Activated naive CD4-positive, alpha-beta T cell (primary cell): Measurements from ENCODE around the gene TTC28.
"Not testable (repeated sequence)": the region's sequence is repeated elsewhere in the genome, so short reads cannot be mapped to it uniquely, and the experiment has no call there.

Source experiments
- DNase-seq, 4 experiments: peaks; one replicate each; lab custom pipeline; 2025; lab: John Stamatoyannopoulos, UW

Gene TTC28

DNA sequence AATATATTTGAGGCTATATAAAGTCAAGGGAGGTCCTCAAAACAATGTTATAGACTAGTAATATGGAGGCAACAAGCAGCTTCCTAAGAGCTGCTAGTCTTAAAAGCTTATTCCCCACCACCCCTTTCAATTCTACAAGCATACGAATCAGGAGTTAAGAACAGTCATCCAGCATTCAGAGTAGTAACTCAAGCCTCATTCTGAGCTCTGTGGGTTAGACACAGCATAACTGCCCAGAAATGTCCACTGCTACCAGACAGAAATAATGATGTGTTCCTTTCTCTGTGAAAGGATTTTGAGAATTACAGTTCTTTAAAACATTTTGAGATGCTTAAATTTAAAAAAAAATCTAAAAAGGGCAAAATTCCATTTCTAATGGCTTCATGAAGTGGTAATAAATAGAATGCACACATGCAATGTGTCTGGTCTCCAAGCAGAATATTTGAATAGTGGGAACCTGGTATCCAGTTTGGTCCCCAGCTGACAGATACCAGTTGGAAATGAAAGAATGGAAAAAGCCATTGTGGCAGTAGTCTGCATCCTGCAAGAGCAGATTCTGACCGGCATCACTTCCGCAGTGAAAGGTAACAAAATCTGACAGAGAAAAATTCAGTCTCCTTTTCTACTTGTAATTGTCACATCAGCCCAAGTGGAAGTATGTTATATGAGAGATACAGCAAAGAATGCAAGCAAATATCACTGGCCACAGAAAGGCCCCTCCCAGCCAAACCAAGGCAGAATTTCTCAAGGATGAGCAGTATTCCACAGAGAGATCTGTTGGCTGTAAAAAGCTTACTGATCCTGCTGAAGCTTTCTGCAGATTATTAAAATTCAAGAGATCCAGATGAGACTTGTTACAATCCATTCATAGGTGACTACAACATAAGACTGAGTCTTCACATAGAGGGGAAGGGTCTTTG, 449.8 kb downstream of the TTC28 start:
- no peak for DNase-seq

DNA sequence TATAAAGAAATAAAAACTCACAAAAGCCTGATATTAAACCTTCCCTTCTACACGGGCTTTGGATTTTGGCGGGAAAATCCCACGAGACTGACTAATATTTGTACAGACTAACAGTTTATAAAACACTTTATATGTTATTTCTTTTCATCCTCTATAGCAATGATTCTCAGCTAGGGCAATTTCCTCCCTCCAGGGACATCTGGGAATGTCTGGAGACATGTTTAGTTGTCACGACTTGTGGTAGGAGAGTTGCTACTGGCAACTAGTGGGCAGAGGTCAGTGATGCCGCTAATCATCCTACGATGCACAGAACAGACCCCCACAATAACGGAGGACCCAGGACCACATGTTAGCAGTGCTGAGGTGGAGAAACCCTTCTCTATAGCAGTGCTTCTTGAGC, 455.8 kb downstream of the TTC28 start:
- DNase-seq: no peak

DNA sequence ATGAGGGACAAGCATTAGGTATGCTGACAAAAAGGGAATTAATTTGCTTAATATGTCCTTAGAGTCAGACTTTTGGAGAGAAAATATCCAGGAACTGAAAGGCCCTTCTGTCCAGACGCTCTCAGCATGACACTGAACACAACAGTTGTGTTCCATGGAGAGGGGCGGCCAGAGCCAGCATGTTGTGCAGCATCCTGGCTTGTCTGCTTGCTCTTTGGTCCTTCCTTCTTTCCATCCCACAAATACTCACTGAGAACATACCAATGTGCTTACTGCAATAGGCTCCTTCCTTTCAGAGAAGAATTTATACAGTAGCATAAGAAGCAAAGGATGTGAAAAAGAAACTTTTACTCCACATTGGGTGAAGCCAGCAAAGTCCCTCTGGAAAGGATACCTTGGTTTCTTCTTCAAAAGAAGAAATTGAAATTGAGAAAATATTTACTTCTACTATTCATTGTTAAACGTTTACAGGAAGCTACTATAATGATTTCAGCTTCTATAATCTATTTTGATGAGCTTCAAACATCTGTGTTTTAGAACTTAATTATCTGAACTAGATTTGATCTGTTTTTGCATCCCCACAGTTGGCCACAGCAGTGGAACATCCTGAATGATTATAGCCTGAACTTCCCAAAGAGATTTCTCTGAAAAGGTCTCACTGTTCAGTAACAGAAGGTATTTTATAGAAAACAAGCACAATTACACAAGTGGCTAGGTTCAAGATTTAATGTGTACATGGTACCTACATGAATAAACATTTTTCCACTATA, 456.5 kb downstream of the TTC28 start:
- no peak for DNase-seq

DNA sequence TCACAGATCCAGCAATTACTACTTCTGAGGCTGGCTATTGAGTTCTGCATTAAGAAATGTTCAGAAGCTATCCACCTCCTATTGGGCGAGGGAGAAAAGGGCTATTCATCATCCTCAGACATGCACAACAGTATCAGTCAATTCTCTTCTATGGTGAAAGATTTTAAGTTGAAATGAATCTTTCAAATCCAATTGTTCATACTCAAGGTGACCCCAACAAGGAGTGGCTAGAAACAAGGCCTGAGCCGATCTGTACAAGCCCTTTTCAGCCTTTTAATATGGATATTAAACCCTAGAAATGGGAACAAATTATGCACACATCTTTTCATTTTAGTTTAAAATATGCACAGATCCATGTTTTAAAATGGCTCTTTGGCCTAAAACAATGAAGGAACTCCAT, 457.1 kb downstream of the TTC28 start:
- no peak for DNase-seq

DNA sequence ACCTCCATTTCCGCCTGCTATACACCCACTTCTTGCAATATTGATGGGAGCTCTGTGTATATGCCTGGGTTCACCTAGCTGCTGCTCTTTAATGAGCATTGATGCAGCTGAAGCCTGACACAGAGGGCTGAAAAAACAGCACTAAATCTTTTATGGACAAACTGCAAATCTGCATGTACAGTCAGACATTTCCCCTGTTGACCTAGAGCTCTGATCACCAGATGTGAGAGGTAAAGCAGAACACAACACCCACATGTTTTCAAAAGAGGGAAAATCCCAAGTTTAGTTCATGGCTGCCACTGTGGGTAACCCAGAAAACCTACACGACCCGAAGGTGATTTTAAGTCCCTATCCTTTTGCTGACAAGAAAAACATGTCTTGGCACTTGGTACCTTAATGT, 457.6 kb downstream of the TTC28 start:
- DNase-seq: no peak

DNA sequence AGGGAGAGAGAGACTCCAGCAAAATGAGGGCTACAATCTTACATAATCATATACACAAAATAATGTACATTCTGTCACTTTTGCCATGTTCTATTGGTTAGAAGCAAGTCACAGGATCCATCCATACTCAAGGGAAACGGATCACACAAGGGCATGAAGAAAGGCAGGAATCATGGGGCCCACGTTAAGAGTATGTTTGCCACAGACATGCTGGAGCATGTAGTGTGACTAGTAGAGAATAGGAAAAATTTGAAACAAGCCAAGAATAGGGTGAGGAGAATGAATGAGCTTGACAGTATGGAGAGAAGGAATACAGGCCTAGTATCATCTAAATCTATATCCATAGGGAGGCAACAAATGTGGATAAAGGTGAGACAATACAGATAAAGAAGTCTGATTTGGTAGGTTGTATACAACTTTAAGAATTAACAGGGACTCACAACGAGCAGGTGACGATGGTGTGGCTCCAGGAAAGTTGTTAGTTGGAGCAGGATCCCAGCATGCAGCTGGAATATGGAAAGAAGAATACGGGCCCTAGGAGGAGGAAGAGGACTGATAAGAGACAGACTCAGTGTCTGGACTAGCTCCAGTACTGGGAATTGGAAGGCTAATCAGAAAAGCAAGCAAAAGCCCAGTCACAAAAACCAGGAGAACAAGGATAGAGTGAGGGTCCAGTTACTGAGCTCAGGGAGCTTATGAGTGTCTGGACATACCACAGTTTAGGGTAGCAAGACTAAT, 458.8 kb downstream of the TTC28 start:
- no peak for DNase-seq

DNA sequence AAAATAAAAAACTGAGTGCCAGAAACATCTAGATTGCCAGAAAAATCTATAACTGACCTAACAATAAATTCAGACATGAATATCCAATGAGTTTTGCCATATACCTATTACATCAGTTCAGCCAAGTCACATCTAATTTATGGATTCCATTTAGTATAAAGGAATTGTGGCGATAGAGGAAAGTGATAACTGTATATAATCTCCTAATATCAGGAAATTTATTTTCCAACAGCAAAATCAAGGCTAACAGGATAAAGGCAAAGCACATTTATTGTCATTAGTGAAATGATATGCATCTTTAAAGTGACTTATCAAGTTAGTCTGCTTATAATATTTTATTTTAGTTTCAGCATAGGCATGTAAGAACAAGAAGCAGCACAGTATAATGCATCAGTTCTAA, 462.4 kb downstream of the TTC28 start:
- no peak for DNase-seq

DNA sequence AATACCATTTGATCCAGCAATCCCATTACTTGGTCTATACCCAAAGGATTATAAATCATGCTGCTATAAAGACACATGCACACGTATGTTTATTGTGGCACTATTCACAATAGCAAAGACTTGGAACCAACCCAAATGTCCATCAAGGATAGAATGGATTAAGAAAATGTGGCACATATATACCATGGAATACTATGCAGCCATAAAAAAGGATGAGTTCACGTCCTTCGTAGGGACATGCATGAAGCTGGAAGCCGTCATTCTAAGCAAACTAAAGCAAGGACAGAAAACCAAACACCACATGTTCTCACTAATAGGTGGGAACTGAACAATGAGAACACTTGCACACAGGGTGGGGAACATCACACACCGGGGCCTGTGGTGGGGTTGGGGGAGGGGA, 464.9 kb downstream of the TTC28 start:
- not testable (repeated sequence) for DNase-seq

DNA sequence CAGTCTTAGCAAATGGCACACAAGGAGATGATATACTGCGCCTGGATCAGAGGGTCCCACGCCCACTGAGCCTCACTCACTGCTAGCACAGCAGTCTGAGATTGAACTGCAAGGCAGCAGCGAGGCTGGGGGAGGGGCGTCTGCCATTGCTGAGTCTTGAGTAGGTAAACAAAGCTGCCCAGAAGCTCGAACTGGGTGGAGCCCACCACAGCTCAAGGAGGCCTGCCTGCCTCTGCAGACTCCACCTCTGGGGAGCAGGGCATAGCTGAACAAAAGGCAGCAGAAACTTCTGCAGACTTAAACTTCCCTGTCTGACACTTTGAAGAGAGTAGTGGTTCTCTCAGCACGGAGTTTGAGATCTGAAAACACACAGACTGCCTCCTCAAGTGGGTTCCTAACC, 470.2 kb downstream of the TTC28 start:
- DNase-seq: not testable (repeated sequence)

DNA sequence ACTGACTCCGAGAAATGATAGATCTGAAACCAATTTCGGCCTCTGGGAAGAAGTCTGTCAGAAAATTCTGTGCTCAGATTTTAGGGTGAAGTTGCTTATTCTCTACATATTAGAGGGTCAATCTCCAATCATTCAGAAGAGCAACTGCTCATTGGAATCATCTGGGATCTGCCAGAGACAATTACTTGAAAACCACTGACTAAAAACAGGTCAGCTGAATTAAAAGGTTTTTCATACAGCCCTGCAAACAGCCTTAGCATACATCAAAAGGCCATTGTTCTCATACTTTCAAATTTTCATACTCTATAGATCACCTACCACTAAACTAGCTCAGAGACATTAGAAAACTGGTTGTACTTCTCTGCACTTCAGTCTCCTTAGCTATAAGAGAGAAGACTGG, 470.9 kb downstream of the TTC28 start:
- DNase-seq: no peak

DNA sequence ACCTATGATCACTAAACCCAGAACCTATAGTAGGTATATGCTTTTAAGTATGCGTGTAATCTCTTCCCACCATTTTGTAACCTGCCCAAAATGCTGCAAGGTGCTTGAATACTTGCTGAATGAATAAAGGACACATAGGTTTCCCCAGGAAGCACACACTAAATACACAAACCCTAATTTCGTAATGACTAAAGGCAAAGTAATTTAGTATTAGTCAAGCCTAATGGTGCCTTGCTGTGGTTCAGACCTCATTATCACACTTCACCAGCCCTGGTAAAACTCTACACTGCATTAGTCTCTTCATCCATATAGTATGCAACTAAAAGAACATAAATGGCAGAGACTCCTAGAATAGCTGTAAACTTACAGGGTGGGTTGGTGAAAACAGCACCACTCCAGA, 471.6 kb downstream of the TTC28 start:
- no peak for DNase-seq

DNA sequence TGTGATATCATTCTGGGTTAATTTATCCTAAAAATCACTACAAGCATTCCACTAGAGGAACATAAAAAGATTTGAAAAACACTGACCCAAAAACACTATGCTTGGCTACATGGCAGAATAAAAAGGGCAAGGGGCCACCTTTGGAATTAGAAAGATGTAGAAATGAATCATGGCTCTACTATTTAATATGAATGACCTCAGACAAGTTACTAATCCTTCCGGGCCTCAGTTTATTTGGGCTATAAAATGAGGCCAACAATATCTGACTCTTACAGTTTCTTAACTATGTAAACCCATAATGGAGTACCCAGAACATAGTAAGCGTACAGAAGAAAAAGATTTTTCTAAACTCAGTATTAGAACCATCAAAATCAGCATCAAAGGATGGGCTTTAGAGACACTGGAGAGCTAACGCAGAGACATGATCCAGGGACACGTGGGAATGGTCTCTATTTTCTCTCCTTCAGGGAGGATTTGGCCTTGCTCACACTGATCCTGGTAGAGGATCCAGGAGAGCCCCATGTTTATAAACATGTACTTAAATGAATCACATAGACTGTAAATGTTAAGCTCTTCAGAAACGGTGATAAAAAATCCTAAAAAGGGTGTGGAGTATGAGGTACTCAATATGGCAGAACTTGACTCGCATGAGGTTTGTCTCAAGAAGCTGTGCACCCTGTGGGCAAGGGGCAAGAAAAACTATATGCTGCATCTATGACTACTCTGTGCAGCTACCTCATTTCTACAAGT, 472.2 kb downstream of the TTC28 start:
- no peak for DNase-seq

DNA sequence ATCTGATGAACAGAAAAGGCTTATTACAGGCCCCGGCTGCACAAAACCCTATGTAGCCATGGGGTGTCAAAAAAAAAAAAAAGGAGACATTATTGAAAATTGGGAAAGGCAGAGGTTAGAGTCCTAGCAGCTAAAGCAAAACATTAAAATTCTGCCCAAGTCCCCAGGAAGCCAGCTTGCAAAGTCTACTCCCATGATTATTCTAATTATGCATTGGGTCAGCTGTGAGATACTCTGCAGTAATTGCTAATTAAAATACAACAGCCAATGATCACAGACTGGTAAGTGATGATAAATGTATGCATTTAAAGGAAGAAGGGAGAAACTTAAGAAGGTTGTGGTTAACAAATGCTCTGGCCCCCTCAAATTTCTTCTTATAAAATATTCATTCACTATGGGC, 473.7 kb downstream of the TTC28 start:
- no peak for DNase-seq

DNA sequence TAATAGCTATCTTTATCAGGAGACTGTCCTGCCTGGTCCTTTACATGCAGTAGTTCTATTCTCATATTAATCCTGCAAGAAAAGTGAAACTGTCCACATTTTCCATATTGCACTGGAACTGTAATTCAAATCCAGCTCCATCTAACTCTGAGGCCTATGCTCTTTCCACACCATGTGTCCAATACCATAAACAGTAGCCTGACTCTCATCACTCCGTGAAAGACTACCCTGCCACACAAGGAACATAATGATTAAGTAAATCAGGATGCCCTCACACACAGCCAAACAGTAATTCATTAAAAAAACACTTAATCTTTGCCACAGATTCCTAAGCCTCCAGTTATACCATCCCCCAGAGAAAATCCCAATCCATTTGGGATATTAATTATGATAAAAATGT, 475.3 kb downstream of the TTC28 start:
- no peak for DNase-seq

DNA sequence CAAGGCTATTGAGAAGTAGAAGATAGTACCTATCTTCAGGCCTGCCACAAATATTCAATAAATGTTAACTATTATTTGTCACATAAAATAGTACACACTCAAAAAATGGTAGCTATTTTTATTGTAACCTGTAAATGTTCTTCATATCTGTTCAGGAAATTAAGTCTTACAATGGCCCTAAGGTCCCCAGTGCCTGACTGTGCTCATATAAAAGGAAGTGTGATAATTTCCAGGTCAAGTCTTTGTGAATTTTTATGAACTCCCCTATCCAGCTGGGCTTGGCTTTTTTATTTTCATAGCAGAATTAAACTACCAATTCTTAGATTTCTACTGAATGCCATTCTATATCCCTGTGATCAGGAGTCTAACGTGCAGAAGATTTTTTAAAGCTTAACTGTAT, 476.4 kb downstream of the TTC28 start:
- no peak for DNase-seq

DNA sequence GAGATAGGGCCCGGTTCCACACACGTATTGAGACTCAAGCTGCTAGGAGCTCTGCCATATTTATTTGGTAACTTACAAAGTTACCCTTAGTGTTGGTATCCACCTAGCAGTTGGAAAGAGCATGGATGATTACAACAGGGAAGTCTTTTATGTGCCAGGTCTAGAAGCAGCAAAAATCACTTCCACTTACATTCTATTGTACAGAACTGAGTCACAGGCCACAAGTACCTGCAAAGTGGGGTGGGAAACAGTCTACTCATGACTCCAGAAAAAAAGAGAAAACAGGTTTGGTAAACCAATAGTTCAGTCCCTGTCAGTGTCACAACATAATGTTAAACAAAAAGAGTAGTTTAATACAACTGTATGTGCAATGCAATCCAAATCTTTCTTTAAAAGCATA, 480.9 kb downstream of the TTC28 start:
- DNase-seq: no peak

DNA sequence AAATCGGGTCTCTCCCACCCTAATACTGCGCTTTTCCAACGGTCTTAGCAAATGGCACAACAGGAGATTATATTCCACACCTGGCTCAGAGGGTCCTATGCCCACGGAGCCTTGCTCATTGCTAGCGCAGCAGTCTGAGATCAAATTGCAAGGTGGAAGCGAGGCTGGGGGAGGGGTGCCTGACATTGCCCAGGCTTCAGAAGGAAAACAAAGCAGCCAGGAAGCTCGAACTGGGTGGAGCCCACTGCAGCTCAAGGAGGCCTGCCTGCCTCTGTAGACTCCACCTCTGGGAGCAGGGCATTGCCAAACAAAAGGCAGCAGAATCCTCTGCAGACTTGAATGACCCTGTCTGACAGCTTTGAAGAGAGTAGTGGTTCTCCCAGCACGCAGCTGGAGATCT, 488.1 kb downstream of the TTC28 start:
- not testable (repeated sequence) for DNase-seq

DNA sequence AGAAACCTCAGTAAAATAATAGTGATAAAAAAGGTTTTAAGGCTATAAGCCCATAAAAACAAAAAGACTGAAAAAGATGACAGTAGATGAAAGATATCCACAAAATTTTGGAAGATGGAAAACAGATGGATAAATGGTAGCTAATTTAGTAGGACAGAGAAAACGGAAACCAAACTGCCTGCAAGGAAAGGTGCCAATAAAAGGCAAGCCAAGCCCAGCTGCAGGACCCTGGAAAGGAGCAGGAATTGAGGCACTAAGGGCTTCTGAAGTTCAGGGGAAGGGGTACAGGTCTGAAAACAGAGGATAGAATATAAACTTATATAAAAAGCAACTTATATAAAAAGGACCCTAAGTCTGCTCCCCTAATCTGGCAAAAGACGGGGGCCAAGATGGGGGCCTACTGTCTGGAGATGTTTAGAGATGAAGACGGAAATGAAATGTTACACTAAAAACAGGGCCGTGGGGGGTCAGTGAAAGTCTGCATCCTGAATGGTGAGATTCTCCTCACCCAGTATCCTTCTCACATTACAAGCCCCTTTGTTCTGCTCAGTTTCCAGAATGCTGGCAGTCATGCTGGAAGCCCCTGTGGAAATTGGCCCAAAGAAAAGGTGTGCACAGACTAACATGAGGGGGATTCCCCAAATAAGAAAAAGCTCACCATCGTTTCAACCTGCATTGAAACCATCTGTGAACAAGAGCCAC, 491.3 kb downstream of the TTC28 start:
- no peak for DNase-seq

DNA sequence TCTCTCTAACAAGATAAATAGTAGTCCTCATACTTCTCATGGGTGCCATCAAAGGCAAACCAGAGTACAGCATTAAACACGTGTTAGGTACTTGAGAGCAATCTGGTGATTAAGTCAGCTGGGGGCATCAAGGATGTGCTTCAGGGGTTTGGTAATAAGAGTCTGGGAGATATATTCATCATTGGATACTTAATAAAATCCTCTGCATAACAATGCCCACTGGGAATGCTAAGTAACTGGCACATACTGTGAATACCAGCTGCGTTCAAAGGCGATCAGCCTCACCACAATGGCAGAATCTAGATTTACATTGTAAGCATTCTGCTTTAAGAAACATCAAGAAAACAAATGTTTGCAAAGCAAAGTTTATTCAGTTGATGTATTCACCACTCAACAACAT, 492.0 kb downstream of the TTC28 start:
- DNase-seq: no peak

DNA sequence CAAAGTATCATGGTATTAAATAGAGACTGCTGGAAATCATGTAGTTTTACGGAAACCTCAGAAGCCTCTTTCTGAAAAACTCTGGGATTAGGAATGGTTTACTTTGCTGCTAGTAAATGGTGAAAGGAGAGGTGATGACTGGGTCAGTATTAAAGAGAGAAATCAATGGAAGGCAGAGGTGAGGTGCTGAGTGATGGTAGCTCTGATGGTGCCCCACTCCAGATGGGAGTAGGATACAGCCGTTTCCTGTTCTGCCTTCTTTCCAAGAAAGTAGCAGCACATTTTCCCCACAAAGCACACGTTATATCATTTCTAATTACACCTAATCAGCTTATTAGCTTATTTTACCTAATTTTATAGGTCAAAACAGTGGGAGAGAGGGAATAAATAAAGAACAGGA, 493.0 kb downstream of the TTC28 start:
- DNase-seq: no peak

DNA sequence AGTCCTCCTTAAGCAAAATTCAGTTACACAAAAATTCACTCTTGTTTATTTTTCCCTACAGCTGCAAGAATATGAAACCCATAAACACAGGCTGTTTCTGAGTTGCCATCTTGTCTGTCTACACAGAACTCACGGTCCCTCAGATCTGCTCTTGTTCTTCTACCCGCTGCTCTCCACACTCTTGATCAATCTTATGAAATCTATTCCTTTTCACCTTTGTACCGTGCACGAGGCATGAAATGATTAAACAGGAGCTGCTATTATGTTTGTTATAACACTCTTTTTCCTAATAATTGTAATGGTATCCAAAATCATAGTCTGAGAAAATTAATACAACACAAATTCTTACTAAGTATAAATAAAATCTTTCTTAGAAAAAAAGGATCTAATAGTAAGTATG, 494.5 kb downstream of the TTC28 start:
- no peak for DNase-seq
